Muscle of leg (tissue), 11 donors: ENCODE data around the gene LRRC52. TPM values are rescaled to one million over a fixed set of nuclear protein-coding genes. Genes with fewer than 3 reads are reported as not detected.
"Not testable (repeated sequence)": the region's sequence is repeated elsewhere in the genome, so short reads cannot be mapped to it uniquely, and the experiment has no call there.

Experiments
- DNase-seq: peaks from one replicate; pipeline ENCODE4 v3.0.0; 2013
- H3K27ac ChIP-seq: one replicate; pipeline ENCODE4 v1.5.1; 2013; ENCODE audit warnings: mild to moderate bottlenecking, low read length, control low read depth
- H3K27me3 ChIP-seq: one replicate; pipeline ENCODE4 v1.6.1; 2013; ENCODE audit warnings: low read length; ENCODE audit not compliant: control insufficient read depth, insufficient read depth
- H3K36me3 ChIP-seq: one replicate; pipeline ENCODE4 v1.6.1; 2013; ENCODE audit warnings: low read length; ENCODE audit not compliant: control insufficient read depth, insufficient read depth
- H3K4me1 ChIP-seq: one replicate; pipeline ENCODE4 v1.6.1; 2013; ENCODE audit warnings: low read length; ENCODE audit not compliant: control insufficient read depth, insufficient read depth
- H3K4me3 ChIP-seq: one replicate; pipeline ENCODE4 v1.5.1; 2013; ENCODE audit warnings: low read length, control low read depth
- H3K9me3 ChIP-seq: replicated peaks from 2 replicates; pipeline ENCODE4 v1.6.1; 2013; ENCODE audit warnings: low read depth, low read length; ENCODE audit not compliant: control insufficient read depth
- WGBS: methylation state at CpG from one replicate; pipeline ENCODE4 v1.1.5; 2013; ENCODE audit warnings: missing lambda C conversion rate; ENCODE audit not compliant: insufficient coverage; 5-methylcytosine and 5-hydroxymethylcytosine counted together
- polyA plus RNA-seq, 8 donors: library from polyadenylated mRNA; unstranded; fragments of 120-200 nt; gene quantifications; one replicate each; pipeline versions ENCODE4 v1.2.1 to v1.2.3, GENCODE V29; 2013; ENCODE audit warnings: inconsistent platforms in 1 of 8, low replicate concordance in 1 of 8; ENCODE audit not compliant: insufficient read length in 8 of 8, insufficient read depth in 1 of 8
- total RNA-seq: library from RNA; stranded (reverse); fragments of 120-200 nt; gene quantifications from one replicate; pipeline ENCODE4 v1.2.4, GENCODE V29; 2013

Gene LRRC52
- total and polyA plus RNA-seq, 9 donors: 0.09 to 0.45 (median 0.24) TPM; not detected in 1

- 97% methylated on average over 24 of the region's 24 CpGs for WGBS
- H3K4me3 ChIP-seq: no peak overlapping the region
- H3K9me3 ChIP-seq: no peaks in the 10 kb centered on the region
- no peaks in the 10 kb centered on the region for H3K27me3 ChIP-seq
- H3K36me3 ChIP-seq: no peaks in the 10 kb centered on the region
- DNase-seq: no peak
- no peaks in the 10 kb centered on the region for H3K4me1 ChIP-seq
- H3K27ac ChIP-seq: no peak overlapping the region
These were observed 37.4 kb downstream of the LRRC52 start for GRCh38 chr1:165580931-165581871.

- Histone ChIP-seq H3K9me3 (no peaks in the 10 kb centered on the region), H3K4me3 (no peak overlapping the region), H3K27ac (no peak overlapping the region), H3K4me1 (no peaks in the 10 kb centered on the region), H3K36me3 (no peaks in the 10 kb centered on the region), H3K27me3 (no peaks in the 10 kb centered on the region)
- no peak for DNase-seq
- WGBS: 96% methylated on average over 25 of the region's 25 CpGs
These were observed 38.1 kb downstream of the LRRC52 start for GRCh38 chr1:165581926-165582325.

DNA sequence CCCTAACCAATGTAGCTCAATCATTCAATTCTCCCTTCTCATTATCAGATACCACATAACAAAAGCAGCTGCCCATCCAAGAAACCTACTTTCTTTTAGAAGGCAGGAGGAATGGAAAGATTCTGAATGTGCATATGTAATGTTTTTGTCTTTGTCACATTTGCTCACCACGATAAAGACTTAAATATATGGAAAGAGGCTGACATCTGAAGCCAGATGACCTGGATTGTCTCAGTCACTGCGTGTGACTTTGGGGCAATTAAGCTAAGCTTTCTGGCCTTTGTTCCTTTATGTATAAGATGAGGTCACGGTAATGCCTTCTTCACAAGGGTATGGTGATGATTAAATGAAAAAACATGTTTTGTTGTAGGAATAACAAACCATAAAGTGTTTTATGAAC is 42.6 kb downstream of the LRRC52 start:
- Histone ChIP-seq H3K9me3 (no peaks in the 10 kb centered on the region), H3K4me1 (no peaks in the 10 kb centered on the region), H3K36me3 (no peaks in the 10 kb centered on the region), H3K4me3 (no peak overlapping the region), H3K27ac (no peak overlapping the region), H3K27me3 (no peaks in the 10 kb centered on the region)
- DNase-seq: no peak
- WGBS: 29% methylated on average over 1 of the region's 3 CpGs

DNA sequence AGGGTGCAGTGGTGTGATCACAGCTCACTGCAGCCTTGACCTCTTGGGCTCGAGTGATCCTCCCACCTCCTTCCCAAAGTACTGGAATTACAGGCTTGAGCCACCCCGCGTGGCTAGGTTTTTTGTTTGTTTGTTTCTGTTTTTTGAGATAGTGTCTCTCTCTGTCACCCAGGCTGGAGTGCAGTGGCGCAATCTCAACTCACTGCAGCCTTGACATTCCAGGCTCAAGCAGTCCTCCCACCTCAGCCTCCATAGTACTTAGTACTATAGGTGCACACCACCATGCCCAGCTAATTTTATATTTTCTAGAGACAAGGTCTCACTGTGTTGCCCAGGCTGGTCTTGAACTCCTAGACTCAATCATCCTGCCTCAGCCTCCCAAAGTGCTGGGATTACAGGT is 47.6 kb downstream of the LRRC52 start:
- H3K4me1 ChIP-seq, H3K9me3 ChIP-seq, DNase-seq, H3K36me3 ChIP-seq, H3K27ac ChIP-seq, H3K27me3 ChIP-seq, H3K4me3 ChIP-seq: not testable (repeated sequence)
- WGBS: 100% methylated on average over 1 of the region's 4 CpGs

GRCh38 chr1:165592945-165593823 is 49.4 kb downstream of the LRRC52 start:
- no peaks in the 10 kb centered on the region for H3K36me3 ChIP-seq
- no peak overlapping the region for H3K4me3 ChIP-seq
- H3K9me3 ChIP-seq: no peaks in the 10 kb centered on the region
- H3K27ac ChIP-seq: no peak overlapping the region
- WGBS: 0% methylated on average over 1 of the region's 10 CpGs
- peaks cover 9% of the 10 kb centered on the region for H3K4me1 ChIP-seq
- peaks cover 2% of the 10 kb centered on the region for H3K27me3 ChIP-seq
- peak; percentile 91 for DNase-seq

DNA sequence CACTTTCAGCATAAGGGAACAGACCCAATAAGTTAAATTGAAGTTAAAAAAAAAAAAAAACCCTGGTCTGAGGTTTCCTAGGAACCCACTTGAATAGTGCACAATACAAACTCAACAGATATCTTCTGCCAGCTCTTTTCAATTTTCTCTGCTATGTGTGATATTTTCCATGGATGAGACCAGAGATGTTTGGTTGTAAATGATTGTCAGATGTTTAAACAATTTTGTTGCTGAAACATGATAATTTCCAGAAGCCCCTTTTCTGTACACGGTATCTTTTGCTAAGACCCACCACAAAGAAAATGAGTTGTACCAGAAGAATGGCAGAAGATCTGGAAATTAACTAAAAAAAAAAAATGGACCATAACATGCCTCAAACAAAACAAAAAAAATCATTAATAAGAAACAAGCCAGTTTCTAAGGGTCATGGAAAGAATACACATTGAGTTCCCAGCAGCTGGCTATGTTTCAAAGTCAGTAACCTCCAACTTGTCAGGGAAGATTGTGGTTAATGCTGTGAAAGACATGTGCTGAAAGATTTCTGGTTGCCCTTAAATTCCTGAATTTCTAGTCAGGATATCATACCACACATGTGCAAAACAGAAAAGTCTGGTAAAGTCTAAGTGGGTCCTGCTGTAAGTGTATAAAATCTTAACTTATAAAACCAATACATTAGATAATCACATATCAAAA is 51.6 kb downstream of the LRRC52 start:
- DNase-seq: peak; percentile 90

DNA sequence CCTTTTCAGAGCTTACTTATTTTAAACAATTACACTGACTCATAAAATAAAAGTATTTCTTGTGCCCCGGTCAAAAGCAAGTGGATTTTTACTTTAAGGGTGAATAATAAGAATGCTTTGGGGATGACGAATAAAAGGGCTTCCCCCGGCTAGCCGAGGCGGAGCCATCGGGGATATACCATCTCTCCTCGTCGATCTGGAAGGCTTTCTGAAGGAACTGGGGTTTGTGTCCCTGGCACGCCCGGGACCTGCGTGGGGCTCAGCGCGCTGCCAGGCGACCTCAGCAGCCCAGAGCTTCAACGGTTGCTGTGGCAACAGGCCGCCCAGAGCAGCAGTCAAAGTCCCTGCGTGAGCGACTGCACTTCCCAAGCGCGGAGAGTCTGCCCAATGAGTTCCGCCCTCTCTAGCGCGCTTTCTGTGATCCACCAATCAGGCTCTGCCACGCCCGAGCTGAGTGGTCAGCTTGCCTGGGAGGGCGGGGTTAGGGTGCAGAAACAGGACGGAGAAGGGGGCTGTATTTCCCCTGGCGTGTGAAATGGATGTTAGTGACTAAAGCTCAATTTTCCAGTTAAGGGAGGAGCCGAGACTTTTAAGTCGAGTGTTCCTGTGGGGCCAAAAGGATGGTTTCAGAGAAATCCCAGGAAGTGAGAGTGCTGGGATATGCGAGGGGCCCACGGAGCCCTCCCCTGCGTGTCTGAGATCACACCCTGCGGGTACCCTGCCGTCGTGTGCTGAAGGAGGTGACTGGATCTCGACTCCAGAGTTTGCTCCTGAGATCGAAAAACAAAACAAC is 54.3 kb downstream of the LRRC52 start:
- Histone ChIP-seq H3K4me1 (peaks cover 12% of the 10 kb centered on the region), H3K9me3 (no peaks in the 10 kb centered on the region), H3K4me3 (peak overlapping the region; percentile 72), H3K27me3 (peaks cover 2% of the 10 kb centered on the region), H3K36me3 (no peaks in the 10 kb centered on the region), H3K27ac (peak overlapping the region; percentile 79)
- under 1% methylated on average over 29 of the region's 38 CpGs for WGBS
- DNase-seq: peak; percentile 99

More for the DNA sequence above, 51.6 kb downstream of the LRRC52 start:
- no CpG with 5 or more reads among the region's 1 CpG for WGBS
- Histone ChIP-seq H3K27ac (peak overlapping the region; percentile 69), H3K27me3 (peaks cover 2% of the 10 kb centered on the region), H3K4me1 (peaks cover 15% of the 10 kb centered on the region), H3K9me3 (no peaks in the 10 kb centered on the region), H3K36me3 (no peaks in the 10 kb centered on the region), H3K4me3 (no peak overlapping the region)

DNA sequence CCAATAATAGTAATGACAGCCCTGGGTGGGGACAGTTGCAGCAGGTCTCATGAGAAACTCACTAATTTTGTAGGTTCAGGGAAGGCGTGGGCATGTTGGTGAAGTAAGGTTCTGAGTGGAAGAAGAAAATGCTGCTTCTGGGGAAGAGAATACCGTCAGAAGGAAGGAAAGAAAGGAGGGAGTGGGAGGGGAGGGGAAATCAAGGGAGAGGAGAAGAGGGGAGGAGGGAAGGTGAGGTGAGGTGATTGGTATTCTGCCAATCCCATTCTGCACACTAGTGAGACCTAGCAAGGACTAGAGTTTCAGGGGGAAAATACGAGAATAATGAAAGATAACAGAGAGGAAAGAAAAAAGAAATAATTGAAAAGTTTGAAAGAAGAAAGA is 54.9 kb downstream of the LRRC52 start:
- H3K27ac ChIP-seq: peak overlapping the region; percentile 79
- WGBS: 25% methylated on average over 3 of the region's 3 CpGs

GRCh38 chr1:165600793-165601192 is 57.0 kb downstream of the LRRC52 start:
- Histone ChIP-seq H3K9me3 (no peaks in the 10 kb centered on the region), H3K4me1 (peaks cover 10% of the 10 kb centered on the region), H3K4me3 (no peak overlapping the region), H3K36me3 (no peaks in the 10 kb centered on the region), H3K27me3 (no peaks in the 10 kb centered on the region), H3K27ac (no peak overlapping the region)
- whole genome bisulfite sequencing: 43% methylated on average over 2 of the region's 4 CpGs
- peak; percentile 49 for DNase-seq

More for the DNA sequence above, 54.9 kb downstream of the LRRC52 start:
- Histone ChIP-seq H3K36me3 (no peaks in the 10 kb centered on the region), H3K4me3 (peak overlapping the region; percentile 72), H3K27me3 (peaks cover 2% of the 10 kb centered on the region), H3K4me1 (peaks cover 12% of the 10 kb centered on the region), H3K9me3 (no peaks in the 10 kb centered on the region)
- no peak for DNase-seq
